OCI-LY7 (cell line): Measurements from ENCODE around the gene HEPACAM.

Experiments used
- CTCF ChIP-seq: fragments of 200-600 bp; sonication (generic); conservative IDR thresholded peaks from 2 replicates; pipeline ENCODE4 v1.5.1; 2014; ENCODE audit warnings: mild to moderate bottlenecking, antibody characterized with exemption, low read length, moderate library complexity, mixed read lengths
- EZH2phosphoT487 ChIP-seq: fragments of 200-600 bp; sonication (generic); IDR thresholded peaks from 2 replicates; pipeline ENCODE4 v1.6.1; 2018; ENCODE audit warnings: low read depth, borderline replicate concordance, mild to moderate bottlenecking, mixed run types, antibody characterized with exemption, low read length, moderate library complexity, mixed read lengths

- TF ChIP-seq CTCF, result no peak
- no peak for TF ChIP-seq EZH2phosphoT487
Observed at GRCh38 chr11:124879493-124880289, 56.2 kb downstream of the HEPACAM start.
